Ramos (cell line): ENCODE measurements around the gene ESYT3.

Experiments
- in situ Hi-C: fragments of 300-500 bp; cut with MboI; formaldehyde crosslinking; loops from one replicate; pipeline ENCODE4 v1.14.3; 2022; ENCODE audit warnings: low sequenced_read_pairs; ENCODE audit not compliant: unreplicated experiment

ESYT3 gene

DNA sequence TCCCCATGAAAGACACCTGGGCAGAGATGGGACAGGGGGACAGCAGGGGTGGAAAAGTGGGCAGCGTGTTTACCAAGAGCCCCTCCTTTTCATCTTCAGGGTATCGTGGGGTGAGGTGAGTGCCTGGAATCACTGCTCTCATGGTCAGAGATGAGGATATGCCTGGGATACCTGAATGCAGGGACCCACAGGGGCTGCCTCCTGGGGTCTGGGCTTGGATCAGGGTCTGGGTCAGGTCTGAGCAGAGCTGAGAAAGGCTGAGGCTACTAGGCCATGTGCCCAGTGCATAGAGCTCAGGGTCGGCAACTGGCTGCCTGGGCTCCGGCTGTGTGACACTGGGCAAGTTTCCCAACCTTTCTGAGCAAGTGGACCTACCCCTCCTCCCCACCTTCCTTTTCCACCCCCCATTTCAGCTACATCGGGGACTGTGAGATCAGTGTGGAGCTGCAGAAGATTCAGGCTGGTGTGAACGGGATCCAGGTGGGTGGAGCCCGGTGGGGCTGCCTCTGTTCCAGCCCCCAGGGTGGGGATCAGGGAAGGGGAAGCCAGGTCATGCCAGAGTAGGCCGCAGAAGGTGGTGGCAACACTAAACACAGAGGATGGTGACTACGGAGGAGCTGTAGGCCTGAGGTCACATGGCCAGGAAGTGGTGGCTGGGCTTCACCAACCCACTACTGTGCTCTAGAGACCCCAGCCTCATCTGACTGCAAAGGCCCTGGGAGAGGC lies 24.5 kb downstream of the ESYT3 start:
- in situ Hi-C loops: no loop called here

DNA sequence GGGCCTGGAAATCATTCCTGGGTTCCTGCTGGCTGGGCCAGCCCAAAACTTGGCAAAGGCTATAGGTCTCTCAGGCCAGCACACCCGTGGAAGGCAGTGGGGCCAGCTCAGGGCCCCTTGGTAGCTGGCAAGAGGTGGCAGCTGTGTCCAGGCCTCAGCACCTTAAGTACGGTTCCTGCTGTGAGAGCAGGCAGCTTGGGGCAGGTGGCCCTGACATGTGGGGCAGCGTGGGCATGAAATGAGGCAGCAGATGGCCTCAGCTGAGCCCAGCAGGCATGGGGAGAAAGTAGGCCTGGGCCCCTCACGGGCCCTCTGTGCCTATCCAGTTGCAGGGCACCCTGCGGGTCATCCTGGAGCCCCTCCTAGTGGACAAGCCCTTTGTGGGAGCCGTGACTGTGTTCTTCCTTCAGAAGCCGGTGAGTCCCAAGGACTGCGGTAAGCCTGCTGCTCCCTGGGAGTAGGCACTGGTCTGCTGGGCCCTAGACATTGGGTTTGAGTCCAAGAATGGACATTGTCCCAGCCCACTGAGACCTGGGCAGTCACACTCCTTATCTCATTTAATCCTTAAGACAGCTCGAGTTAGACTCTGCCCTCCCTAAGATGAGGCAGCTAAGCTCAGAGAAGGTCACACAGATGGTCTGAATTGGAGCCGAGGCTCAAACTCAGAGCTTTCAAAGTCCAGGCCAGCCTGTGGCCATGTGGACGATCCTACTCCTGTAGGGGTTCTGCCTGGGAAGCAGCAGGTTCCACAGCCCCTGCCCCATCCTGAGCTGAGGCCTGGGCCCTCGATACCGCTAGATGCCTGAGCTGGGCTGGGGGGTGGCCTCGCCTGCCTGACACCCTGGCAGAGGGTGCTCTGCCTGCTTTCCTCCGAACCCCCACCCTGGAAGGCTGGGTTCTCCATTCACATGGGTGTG lies 25.5 kb downstream of the ESYT3 start:
- in situ Hi-C loops: loop anchor here (5.0 kb wide), 1 partner anchor 462 kb away; no protein-coding TSS in a partner anchor

DNA sequence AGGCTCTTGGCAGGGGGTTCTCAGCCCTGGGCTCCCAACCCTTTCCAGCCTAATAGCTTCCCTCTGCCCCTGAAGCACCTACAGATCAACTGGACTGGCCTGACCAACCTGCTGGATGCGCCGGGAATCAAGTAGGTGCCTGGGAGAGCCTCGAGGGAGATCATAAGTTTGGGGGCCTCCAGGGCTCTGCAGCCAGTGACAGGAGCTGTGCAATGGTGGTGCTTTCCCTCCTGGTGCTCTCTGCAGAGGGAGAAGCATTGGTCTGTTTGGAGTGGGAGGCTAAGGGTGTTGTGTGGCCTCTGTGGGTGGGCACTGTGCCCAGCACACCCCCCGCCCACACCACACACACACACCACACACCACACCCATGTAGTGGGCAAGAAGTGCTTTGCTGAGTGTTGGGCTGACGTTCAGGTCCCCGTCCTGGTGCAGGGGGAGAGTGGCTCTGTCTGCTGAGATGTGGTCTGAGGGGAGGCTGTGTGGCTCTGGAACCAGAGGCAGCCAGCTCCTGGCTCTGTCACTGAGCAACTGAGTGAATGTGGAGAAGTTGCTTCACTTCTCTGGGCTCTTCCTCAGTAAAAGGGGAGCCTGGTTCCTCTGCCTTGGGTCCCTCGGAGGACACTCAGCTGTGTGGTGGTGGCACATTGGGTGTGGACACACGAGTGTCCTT lies 26.3 kb downstream of the ESYT3 start:
- in situ Hi-C loops: loop anchor here (5.0 kb wide), 1 partner anchor 462 kb away; no protein-coding TSS in a partner anchor

DNA sequence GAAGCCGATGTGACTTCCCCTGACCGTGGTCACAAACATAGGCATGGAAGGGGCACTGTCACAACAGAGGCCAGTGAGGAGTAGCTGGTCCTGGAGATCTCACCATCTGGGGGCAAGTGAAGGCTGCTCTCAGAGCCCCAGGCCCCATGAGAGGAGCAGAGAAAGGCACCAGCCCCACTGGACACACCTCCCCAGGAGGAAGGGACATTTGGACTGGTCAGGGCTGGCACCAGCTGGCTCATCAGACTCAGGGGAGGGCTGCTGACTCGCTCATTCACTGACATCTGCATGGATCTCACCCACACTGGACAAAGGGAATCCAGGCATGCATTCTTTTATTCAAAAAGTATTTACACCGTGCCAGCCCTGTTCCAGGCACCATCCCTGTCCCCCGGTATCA lies 26.8 kb downstream of the ESYT3 start:
- in situ Hi-C loops: loop anchor here (5.0 kb wide), 1 partner anchor 461 kb away; no protein-coding TSS in a partner anchor

DNA sequence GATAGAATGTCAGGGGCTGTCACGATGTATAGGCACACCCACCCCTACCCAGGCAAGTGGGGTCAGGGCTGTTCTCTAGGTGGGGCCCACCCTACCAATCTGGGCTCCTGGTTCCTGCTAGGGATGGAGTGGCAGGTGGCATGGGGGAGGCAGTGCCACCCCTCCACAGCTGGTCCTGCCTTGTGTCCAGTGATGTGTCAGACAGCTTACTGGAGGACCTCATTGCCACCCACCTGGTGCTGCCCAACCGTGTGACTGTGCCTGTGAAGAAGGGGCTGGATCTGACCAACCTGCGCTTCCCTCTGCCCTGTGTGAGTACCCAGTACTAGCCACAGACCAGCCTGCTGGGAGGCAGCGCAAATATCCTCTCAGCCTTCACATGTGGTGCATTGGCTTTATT lies 27.5 kb downstream of the ESYT3 start:
- in situ Hi-C loops: loop anchor here (5.0 kb wide), 1 partner anchor 460 kb away; no protein-coding TSS in a partner anchor

DNA sequence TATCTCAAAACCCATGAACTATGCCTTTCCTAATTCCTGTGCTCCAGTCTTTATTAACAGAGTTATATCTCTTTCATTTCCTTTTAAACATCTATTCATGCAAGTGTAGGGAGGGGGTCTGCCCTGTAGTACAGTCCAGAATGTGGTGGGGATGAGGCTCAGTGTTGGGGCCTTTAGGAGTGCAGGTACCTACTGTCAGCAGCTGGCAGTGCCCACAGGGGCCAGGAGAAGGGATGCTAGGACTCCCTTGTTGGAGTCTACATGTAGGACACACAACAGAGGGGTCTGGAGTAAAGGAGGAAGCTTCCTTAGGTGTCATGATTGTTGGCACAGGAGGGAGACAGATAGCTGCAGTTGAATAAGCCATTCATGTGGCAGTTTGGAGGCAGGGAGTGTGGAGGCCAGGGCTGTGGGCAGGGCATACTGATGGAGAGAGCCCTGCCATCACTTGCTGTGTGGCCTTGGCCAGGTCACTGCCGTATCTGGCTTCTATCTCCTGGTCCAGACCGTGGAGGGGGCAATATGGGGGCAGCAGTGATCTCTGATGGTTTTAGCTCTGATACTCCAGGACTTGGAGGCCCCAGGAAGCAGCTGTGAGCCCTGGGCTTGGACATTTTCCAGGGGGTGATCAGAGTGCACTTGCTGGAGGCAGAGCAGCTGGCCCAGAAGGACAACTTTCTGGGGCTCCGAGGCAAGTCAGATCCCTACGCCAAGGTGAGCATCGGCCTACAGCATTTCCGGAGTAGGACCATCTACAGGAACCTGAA lies 29.5 kb downstream of the ESYT3 start:
- in situ Hi-C loops: loop anchor here (5.0 kb wide), 1 partner anchor 458 kb away; no protein-coding TSS in a partner anchor

DNA sequence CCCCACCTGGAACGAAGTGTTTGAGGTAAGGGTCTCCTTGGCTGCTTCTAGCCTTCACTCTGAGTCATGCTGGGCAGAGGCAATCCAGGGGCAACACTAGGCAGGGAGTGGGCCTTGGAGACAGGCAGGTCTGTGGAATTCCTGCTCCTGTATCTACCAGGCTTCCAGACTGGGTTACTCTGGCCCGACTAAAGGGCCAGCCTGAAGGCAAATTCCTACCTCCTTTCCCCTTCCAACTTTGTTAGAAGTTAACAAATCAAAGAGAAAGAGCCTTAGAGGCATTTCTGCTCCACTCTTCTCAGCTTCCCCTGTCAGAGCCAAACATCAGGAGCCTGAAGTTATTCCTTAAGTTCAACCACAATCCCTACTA lies 30.1 kb downstream of the ESYT3 start:
- in situ Hi-C loops: loop anchor here (5.0 kb wide), 1 partner anchor 458 kb away; no protein-coding TSS in a partner anchor

DNA sequence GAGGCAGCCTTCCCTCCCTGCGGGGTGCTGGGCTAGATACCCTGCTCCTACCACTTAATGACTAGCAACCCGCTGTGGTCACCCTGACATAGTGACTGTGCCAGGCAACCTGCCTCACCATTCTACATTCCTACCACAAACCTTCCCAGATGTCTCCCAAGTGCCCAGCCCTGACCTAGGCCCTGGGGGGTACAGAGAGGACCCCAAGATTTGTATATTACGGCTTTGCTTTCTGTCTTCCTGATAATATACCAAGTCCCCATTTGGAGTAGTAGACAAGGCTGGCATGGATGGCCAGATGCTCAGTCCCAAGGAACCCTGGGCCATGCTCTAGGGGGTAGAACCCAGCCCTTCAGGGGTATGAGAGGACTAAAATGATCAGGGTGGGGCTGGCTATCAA lies 31.0 kb downstream of the ESYT3 start:
- in situ Hi-C loops: no loop called here

DNA sequence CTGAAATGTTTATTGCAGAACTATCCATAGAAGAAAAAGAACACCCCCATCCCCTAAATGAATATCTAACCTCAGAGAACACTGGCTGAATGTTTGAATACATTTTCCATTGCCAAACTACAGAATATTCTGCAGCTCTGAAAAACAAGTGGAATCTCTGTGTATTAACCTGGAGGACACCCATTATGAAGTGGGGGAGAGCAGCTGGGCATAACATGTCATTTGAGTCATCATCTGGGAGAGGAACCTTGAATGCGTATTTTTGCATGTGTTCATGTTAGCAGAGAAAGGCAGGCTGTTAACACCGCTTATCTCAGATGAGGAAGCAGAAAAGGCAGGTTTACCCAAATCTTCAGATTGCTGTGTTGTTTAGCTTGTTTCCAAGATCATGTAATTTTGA lies 31.5 kb downstream of the ESYT3 start:
- in situ Hi-C loops: no loop called here

DNA sequence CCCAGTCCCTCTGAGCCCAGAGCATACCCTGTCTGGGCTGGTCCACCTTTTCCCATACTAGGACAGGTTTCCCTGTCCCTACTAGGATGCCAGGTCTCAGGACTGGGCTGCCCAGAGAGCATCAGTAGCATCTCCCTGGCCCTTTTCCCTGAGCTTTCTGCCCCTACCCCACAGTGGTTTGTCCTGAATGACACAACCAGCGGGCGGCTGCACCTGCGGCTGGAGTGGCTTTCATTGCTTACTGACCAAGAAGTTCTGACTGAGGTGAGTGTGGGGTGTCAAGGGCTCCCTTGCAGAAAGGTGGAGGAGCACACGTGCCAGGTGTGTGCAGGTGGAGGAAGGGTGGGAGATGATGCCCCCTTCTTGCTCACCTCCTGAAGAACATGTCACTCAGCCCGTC lies 33.5 kb downstream of the ESYT3 start:
- in situ Hi-C loops: no loop called here

DNA sequence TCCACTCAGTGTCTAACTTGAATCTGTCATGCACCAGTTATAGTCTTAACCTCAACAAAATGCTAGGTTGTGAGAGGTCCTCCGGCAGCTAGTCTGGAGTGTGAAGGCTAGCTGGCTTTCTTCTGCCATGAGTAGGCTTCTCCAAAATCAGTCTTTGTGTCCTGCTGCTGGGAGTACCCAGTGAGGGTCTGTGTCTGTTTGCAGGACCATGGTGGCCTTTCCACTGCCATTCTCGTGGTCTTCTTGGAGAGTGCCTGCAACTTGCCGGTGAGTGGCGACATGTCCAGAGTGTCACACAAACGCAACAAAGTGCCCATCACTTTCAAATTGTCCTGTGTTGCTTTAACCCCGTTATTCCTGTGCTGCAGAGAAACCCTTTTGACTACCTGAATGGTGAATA lies 34.0 kb downstream of the ESYT3 start:
- in situ Hi-C loops: no loop called here

DNA sequence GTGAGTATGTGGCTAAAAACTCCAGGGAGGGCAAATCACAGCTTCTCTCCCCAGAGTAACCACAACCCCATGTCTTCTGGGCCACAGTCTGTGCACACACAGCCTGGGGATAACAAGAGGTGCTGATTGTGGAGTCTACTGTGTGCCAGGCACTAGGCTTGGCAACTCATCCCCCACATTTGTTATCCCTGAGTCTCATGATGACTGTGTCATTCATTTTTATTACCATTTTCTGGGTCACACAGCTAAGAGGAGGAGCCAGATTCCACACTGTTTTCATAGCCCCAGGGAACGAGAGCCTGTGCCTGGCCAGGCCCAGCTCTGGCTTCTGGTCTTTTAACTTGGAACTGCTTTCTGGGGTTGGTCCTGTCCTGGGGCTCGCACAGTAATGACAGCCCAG lies 34.5 kb downstream of the ESYT3 start:
- in situ Hi-C loops: no loop called here

DNA sequence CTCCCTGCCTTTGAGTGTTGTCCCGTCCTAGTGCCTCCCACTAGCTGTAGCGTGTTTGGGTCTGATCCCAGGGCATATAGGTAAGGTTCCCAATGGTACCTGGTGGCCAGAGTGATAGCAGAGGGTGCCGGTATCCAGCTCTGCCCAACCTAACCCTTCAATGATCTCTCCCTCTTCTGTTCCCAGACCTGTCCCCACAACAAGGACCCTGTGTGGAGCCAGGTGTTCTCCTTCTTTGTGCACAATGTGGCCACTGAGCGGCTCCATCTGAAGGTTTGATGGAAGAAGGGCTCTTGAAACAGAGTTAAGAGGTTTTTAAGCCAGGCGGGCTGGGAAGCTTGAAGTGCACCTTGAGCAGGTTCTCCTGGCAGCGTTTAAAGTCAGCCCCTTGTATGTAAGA lies 35.5 kb downstream of the ESYT3 start:
- in situ Hi-C loops: no loop called here

DNA sequence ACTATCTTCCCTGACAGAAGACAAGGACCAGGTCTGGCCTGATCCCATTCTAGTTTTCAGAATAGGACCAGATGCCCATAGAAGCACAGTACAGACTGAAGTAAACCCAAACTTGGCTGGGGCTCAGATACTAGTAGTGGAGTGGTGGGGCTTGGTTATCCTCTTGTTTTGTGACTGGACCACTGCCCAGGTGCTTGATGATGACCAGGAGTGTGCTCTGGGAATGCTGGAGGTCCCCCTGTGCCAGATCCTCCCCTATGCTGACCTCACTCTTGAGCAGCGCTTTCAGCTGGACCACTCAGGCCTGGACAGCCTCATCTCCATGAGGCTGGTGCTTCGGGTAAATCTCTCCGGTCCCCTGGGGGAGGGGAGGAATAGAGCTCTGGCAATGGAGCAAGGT lies 36.3 kb downstream of the ESYT3 start:
- in situ Hi-C loops: no loop called here

DNA sequence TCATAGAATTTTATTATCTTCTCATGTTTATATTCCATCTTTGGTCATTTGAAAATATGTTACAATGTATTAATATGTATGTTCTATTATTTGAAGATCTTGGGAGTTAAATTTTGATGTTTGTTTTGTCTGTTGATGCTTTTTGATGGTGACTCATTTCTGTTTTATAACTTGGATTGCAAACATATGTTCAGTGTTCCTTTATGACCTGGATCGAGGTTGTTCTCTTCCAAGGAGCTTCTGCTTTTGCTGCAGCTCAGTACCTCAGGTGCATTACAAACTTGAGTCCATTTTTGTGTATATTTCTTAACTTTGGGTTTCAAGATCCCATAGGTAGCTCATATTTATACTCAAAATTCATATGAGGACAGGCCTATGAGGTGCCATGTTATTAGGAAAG lies 37.1 kb downstream of the ESYT3 start:
- in situ Hi-C loops: no loop called here

DNA sequence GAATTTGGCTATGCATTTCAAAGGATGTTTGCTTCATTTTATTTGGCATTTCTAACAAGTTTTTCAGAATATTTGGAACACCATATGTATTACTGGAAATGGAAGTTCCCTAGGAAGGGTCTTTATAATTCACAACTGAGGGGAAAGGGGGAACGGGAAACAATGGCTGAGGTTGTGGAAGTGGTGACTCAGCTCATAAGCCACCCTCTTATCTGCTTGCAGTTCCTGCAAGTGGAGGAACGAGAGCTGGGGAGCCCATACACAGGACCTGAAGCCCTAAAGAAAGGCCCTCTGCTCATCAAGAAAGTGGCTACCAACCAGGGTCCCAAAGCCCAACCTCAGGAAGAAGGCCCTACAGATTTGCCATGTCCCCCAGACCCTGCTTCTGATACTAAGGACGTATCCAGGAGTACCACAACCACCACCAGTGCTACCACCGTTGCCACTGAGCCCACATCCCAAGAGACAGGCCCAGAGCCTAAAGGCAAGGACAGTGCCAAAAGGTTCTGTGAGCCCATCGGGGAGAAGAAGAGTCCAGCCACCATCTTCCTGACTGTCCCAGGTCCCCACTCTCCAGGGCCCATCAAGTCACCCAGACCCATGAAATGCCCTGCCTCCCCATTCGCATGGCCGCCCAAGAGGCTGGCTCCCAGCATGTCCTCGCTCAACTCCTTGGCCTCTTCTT lies 37.9 kb downstream of the ESYT3 start:
- in situ Hi-C loops: no loop called here

DNA sequence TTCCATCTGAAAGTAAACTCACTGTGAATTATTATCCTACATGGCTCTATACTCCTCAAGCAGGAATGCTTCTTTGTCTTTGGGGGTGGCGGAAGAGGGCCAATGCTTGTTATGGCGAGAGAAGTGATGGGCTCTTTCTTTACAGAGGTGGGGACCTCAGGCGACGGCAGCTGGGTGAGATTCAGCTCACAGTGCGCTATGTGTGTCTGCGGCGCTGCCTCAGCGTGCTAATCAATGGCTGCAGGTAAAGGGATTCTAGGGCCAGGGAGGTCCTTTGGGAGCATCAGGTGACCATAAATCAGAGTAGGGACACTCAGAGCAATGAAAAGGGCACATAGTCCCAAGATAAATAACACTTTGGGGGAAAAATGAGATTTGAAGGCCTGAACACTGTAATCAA lies 39.0 kb downstream of the ESYT3 start:
- in situ Hi-C loops: no loop called here

DNA sequence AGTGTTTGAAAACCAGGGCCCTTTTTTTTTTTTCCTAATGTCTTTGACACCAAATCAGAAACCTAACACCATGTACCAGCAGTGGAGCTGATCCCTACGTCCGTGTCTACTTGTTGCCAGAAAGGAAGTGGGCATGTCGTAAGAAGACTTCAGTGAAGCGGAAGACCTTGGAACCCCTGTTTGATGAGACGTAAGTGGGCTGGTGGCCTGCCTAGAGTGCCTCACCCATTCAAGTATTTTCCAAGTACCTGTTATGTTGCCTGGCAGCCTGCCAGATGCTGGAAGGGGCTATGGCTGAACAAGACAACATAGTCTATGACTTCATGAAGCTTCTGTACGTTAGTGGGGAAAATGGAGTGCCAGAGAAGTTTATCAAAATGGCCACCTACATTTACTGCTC lies 39.7 kb downstream of the ESYT3 start:
- in situ Hi-C loops: no loop called here

DNA sequence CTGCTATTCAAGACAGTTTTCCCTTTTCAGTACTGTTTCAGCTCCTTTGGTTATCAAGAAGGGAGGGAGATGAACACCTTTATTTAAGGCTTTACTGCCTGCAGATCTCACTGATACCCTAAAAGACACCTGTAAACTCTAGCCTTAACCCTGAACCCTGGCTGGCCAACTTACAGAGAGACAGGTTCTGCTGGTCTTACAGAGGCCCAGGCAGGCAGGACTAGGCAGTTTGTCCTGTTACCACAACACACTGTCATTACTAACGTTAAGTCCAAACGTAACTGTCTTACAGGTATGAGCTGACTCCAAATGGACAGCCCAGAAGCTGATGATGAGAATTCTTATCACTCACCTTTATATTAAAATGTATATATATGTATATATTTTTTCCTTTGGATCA lies 42.1 kb downstream of the ESYT3 start:
- in situ Hi-C loops: no loop called here
